CD4-positive, alpha-beta T cell treated with Interleukin-17A for 1 hour (primary cell): ENCODE results near the gene PDZD8.
"Not testable (repeated sequence)": the region's sequence is repeated elsewhere in the genome, so short reads cannot be mapped to it uniquely, and the experiment has no call there.

Experiments
- DNase-seq: peaks from one replicate; pipeline ENCODE4 v3.0.0-alpha.2; 2020

The PDZD8 gene

GRCh38 chr10:117253908-117254307 is 121.3 kb downstream of the PDZD8 start:
- DNase-seq: no peak

GRCh38 chr10:117250411-117250810 is 124.8 kb downstream of the PDZD8 start:
- no peak for DNase-seq

GRCh38 chr10:117249493-117250093 is 125.6 kb downstream of the PDZD8 start:
- DNase-seq: no peak

GRCh38 chr10:117248750-117249465 is 126.3 kb downstream of the PDZD8 start:
- no peak for DNase-seq

GRCh38 chr10:117246997-117247671 is 128.1 kb downstream of the PDZD8 start:
- no peak for DNase-seq

GRCh38 chr10:117242463-117242832 is 132.8 kb downstream of the PDZD8 start:
- DNase-seq: no peak

- no peak for DNase-seq
These were observed 133.4 kb downstream of the PDZD8 start for GRCh38 chr10:117241541-117242462.

GRCh38 chr10:117240621-117241529 is 134.4 kb downstream of the PDZD8 start, which contains the start of gene SLC18A2:
SLC18A2 (plus strand) TSS chr10:117241114; CDS start chr10:117241694, 580 bp downstream.
- no peak for DNase-seq

- no peak for DNase-seq
These were observed 135.3 kb downstream of the PDZD8 start for GRCh38 chr10:117239721-117240620.

GRCh38 chr10:117239051-117239450 is 136.2 kb downstream of the PDZD8 start:
- DNase-seq: no peak

GRCh38 chr10:117237401-117237991 is 137.7 kb downstream of the PDZD8 start:
- DNase-seq: no peak

GRCh38 chr10:117230107-117230506 is 145.1 kb downstream of the PDZD8 start:
- DNase-seq: not testable (repeated sequence)

GRCh38 chr10:117228210-117228609 is 147.0 kb downstream of the PDZD8 start:
- no peak for DNase-seq
